HG03045 (cell line): ENCODE data around the gene PEX13.
"Not testable (repeated sequence)": the region's sequence is repeated elsewhere in the genome, so short reads cannot be mapped to it uniquely, and the experiment has no call there.

Experiments used
- ATAC-seq: cut with Tn5 transposase; IDR thresholded peaks from one replicate; pipeline ENCODE4 v1.9.1; 2021; ENCODE audit warnings: mild to moderate bottlenecking, moderate library complexity; ENCODE audit not compliant: unreplicated experiment

PEX13 gene, protein sequence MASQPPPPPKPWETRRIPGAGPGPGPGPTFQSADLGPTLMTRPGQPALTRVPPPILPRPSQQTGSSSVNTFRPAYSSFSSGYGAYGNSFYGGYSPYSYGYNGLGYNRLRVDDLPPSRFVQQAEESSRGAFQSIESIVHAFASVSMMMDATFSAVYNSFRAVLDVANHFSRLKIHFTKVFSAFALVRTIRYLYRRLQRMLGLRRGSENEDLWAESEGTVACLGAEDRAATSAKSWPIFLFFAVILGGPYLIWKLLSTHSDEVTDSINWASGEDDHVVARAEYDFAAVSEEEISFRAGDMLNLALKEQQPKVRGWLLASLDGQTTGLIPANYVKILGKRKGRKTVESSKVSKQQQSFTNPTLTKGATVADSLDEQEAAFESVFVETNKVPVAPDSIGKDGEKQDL

DNA sequence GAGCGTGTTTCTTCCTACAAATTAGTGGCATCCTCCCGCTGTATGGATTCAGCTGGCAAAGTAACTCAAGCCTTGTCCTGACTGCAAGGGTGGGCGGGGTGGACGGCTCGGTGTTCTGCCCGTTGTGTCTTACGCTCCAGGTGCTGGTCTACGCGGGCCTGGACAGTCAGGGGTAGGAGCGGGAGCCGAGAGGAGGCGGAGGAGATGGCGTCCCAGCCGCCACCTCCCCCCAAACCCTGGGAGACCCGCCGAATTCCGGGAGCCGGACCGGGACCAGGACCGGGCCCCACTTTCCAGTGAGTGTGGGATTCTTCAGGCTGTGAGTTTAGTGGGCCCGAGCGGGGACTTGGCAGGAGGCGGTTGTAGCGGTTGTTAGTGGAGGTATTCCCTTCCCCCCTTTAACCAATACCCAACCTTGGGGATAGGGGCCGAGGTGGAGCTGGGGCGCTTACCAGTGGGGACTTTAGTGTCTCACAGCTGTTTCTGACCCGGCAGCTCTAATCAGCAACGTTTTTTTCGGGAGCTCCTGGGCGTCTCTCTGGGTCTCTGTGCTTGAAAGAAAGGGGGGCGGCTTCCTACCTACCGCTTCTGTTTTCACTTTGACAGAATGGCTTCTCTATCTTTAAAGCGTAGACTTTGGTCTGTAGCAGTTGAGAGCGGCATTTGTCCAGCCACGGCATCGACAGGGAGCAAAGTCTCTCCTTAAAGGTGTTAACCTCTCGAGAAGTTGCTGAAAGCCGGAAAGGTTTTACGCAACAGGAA, at the start of gene PEX13, which contains the start of gene PUS10:
Gene PEX13 (plus strand): TSS at position 165 of the 762 bp plus-strand sequence. CDS start 40 bp downstream, at position 205.
Gene PUS10 (minus strand): TSS at position 700 of the 762 bp plus-strand sequence. CDS start 6,365 bp downstream, outside the sequence.
- peak; percentile 82 for ATAC-seq

DNA sequence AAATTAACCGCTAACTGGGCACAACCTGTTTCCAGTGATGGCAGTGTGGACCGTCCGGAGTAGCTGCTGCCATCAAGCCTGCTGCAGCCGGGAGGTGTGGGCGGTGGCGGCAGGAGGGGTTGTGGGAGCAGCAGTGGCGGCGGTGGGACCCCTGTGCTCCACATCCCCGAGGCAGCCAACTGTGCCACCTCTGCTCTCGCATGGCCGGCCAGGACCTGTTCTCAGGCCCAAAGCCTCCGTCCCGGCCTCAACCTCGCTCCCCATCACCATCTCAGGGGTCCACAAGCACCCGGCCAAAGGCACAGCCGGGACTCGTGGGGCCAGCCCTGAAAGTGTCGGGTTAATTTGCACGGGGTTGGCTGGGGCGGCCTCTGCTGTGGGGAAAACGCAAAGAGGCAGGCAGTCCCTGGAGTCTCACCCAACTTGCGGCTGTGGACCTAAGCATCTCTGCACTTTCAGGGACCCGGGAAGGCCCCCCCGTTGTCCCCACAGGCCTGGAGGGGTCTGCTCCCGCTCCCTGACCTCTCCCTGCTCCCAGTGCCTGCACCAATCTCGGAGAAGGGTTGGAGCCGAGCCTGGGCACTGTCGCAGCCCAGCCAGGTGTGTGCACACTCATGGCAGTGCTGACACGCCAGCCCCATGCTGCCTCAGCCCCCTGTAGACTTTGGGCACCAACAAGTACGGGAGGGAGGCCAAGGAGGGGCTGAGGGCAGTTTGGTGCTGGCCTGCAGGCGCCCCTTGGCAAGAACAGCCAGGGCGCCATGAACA, 44.4 kb upstream of the PEX13 start:
- ATAC-seq: no peak

- no peak for ATAC-seq
These were observed 43.8 kb upstream of the PEX13 start for GRCh38 chr2:60973705-60974104.

GRCh38 chr2:60974652-60975051, 42.9 kb upstream of the PEX13 start:
- no peak for ATAC-seq

DNA sequence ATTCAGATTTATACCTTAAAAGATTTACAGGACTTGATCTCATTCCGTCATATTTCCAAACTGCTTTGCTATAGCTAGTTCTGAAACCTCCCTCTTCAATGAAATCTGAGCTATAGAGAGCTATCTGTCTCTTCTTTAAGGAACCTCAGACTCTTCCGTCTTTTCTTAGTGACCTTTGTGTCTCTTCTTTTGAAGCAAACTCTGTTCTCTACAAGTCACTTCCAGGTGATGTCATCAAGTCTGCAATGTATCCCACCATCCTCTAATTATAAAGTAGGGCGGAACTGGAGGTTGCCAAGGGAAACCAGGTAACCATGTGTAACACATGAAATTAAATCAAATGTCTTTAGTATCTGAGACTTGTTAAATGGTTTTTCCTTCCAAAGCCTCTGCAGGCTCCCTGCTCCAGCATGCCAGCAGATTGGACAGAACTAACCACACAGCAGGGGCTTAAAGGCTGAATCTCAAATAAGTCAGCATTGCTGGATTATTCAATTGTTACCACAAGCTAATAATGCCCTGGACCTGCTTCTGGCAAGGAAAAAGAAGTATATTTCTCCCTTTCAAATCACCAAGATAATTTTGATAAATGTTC, 41.2 kb upstream of the PEX13 start:
- no peak for ATAC-seq

DNA sequence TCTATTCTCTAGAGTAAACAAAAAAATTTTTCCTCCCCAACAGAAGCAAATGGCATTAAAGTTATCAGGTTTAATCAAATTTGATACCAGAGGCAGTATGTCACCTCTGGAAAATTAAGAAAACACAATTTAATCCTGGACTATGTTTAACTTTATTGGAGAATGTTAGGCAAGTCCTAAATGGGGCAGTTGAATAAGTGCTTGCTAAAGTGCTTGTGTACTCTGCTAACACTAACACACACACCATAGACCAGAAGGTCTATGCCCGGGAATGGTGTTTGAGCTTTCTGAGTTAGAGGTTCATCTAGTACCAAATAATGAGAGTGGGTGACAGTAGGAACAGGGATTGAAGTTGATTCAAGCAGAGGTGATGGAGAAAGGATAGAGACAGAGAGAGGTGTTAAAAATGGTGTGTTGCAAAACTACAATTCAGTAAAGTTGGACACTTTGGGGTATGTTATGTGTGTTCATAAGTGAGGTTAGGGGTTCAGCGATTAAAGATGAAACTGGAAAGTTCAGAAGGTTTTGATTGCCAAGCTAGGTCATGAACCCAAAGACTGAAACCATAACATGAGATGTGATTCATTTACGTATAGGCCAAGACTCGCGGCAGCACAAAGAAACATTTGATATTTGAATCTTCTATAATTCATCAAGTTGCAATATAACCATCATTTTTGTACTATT, 40.5 kb upstream of the PEX13 start:
- no peak for ATAC-seq

- no peak for ATAC-seq
These were observed 40.0 kb upstream of the PEX13 start for GRCh38 chr2:60977562-60977895.

GRCh38 chr2:60979231-60979630, 38.3 kb upstream of the PEX13 start:
- no peak for ATAC-seq

GRCh38 chr2:60980071-60980815, 37.3 kb upstream of the PEX13 start:
- ATAC-seq: no peak

DNA sequence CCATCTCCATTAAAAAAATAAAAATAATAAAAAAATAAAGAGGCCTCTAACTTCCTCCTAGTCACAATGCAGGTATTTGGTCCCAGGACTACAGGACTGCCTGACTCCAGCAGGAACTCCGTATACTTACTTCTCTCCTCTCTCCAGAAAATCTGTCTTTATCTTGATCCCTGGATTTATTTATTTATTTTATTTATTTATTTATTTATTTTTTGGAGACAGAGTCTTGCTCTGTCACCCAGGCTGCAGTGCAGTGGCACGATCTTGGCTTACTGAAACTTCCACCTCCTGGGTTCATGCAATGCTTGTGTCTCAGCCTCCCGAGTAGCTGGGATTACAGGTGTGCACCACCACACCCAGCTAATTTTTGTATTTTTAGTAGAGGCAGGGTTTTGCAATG, 35.5 kb upstream of the PEX13 start:
- not testable (repeated sequence) for ATAC-seq

GRCh38 chr2:60984720-60985119, 32.8 kb upstream of the PEX13 start:
- ATAC-seq: no peak

GRCh38 chr2:60987041-60987440, 30.5 kb upstream of the PEX13 start:
- no peak for ATAC-seq

GRCh38 chr2:60987656-60988055, 29.9 kb upstream of the PEX13 start:
- ATAC-seq: not testable (repeated sequence)

GRCh38 chr2:60989259-60989658, 28.3 kb upstream of the PEX13 start:
- ATAC-seq: no peak

- no peak for ATAC-seq
These were observed 25.9 kb upstream of the PEX13 start for GRCh38 chr2:60991644-60992043.

- ATAC-seq: peak; percentile 96
These were observed 24.5 kb upstream of the PEX13 start for GRCh38 chr2:60992985-60993392.

DNA sequence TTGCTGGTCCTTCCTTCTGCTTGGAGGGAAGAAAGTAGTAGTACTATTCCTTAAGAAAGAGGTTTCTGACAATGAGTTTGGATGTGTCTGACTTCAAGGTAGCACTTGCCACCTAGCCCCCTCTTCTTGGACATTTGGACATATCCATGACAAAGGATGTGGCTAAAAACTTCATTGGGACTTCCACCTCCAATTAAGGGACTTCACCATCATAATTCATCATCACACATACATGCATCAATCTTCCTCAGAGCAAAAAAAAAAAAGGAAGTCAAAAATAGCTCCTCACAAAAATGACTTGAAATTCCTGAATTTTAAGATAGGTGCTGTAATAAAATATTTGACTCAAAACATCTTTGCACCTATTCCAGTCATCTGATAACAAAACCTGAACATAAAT, 23.4 kb upstream of the PEX13 start:
- no peak for ATAC-seq

GRCh38 chr2:60998628-60999545, 18.6 kb upstream of the PEX13 start:
- ATAC-seq: no peak

GRCh38 chr2:61005736-61006135, 11.8 kb upstream of the PEX13 start:
- ATAC-seq: no peak
